NCI-H1694 (cell line): ENCODE data around the gene SMIM5.

ENCODE experiments used
- DNase-seq: peaks from one replicate; lab custom pipeline; 2025; lab: John Stamatoyannopoulos, UW

SMIM5 gene

GRCh38 chr17:75640556-75641119 lies 7.4 kb downstream of the SMIM5 start:
- DNase-seq = no peak

GRCh38 chr17:75641343-75641742 lies 8.1 kb downstream of the SMIM5 start:
- DNase-seq = no peak

- DNase-seq = no peak
These were observed 9.0 kb downstream of the SMIM5 start for GRCh38 chr17:75642182-75642783.

- DNase-seq = no peak
These were observed 9.8 kb downstream of the SMIM5 start for GRCh38 chr17:75642784-75643642.

GRCh38 chr17:75643643-75644017 lies 10.4 kb downstream of the SMIM5 start:
- DNase-seq = no peak

- no peak for DNase-seq
These were observed 12.3 kb downstream of the SMIM5 start for GRCh38 chr17:75645501-75645888.

- DNase-seq = no peak
These were observed 12.8 kb downstream of the SMIM5 start for GRCh38 chr17:75645889-75646637.

GRCh38 chr17:75646638-75646992 lies 13.4 kb downstream of the SMIM5 start:
- DNase-seq = no peak

- no peak for DNase-seq
These were observed 13.8 kb downstream of the SMIM5 start for GRCh38 chr17:75647061-75647460.

GRCh38 chr17:75647921-75648320 lies 14.7 kb downstream of the SMIM5 start:
- no peak for DNase-seq

GRCh38 chr17:75649687-75650086 lies 16.5 kb downstream of the SMIM5 start:
- DNase-seq = no peak

- DNase-seq = no peak
These were observed 17.6 kb downstream of the SMIM5 start for GRCh38 chr17:75650874-75651273.

- DNase-seq = no peak
These were observed 19.1 kb downstream of the SMIM5 start for GRCh38 chr17:75652341-75652740.

GRCh38 chr17:75652934-75653549 lies 19.8 kb downstream of the SMIM5 start:
- peak; percentile 65 for DNase-seq

GRCh38 chr17:75654176-75654575 lies 20.9 kb downstream of the SMIM5 start:
- no peak for DNase-seq

GRCh38 chr17:75658237-75658636 lies 25.0 kb downstream of the SMIM5 start:
- no peak for DNase-seq

GRCh38 chr17:75661531-75661930 lies 28.3 kb downstream of the SMIM5 start:
- DNase-seq = no peak

- DNase-seq = no peak
These were observed 29.3 kb downstream of the SMIM5 start for GRCh38 chr17:75662511-75662910.

- no peak for DNase-seq
These were observed 30.9 kb downstream of the SMIM5 start for GRCh38 chr17:75664099-75664549.

GRCh38 chr17:75665981-75666380 lies 32.7 kb downstream of the SMIM5 start:
- DNase-seq = no peak

- DNase-seq = peak; percentile 98
These were observed 33.9 kb downstream of the SMIM5 start, which contains the start of the genes RECQL5 and SAP30BP for GRCh38 chr17:75666959-75667790. Gene RECQL5 (minus strand): TSS chr17:75667154. CDS start chr17:75666557, 597 bp downstream. Gene SAP30BP (plus strand): TSS chr17:75667338. CDS start chr17:75667373, 35 bp downstream.
